ENCODE data around the gene TARS2.

The TARS2 gene

GRCh38 chr1:150516050-150516591 lies 28.9 kb downstream of the TARS2 start:
- DNase-seq (ENCODE audit: low spot score in 2 of 2): no peak
- ATAC-seq: peak; percentile 20
- H3K27ac Mint-ChIP-seq: peak overlapping the region; percentile 74
- H3K36me3 Mint-ChIP-seq: peaks cover 6% of the 10 kb centered on the region
- H3K4me3 Mint-ChIP-seq: peak overlapping the region; percentile 87
- H3K4me1 Mint-ChIP-seq: peaks cover 22% of the 10 kb centered on the region
- no peaks in the 10 kb centered on the region for H3K9me3 Mint-ChIP-seq

GRCh38 chr1:150516616-150517015 lies 29.4 kb downstream of the TARS2 start:
- peak overlapping the region; percentile 87 for H3K4me3 Mint-ChIP-seq
- peaks cover 6% of the 10 kb centered on the region for H3K36me3 Mint-ChIP-seq
- DNase-seq (ENCODE audit: low spot score in 2 of 2): no peak
- no peak overlapping the region for H3K27ac Mint-ChIP-seq
- H3K9me3 Mint-ChIP-seq: no peaks in the 10 kb centered on the region
- peaks cover 22% of the 10 kb centered on the region for H3K4me1 Mint-ChIP-seq
- no peak for ATAC-seq

GRCh38 chr1:150521196-150521968 lies 34.2 kb downstream of the TARS2 start:
- Mint-ChIP-seq H3K36me3 (no peaks in the 10 kb centered on the region), H3K9me3 (no peaks in the 10 kb centered on the region), H3K4me3 (no peak overlapping the region), H3K27ac (no peak overlapping the region), H3K4me1 (peaks cover 4% of the 10 kb centered on the region)
- ATAC-seq (no peak), DNase-seq (ENCODE audit: low spot score in 2 of 2) (no peak)

- ATAC-seq: no peak
- H3K9me3 Mint-ChIP-seq: no peaks in the 10 kb centered on the region
- no peak overlapping the region for H3K4me3 Mint-ChIP-seq
- no peaks in the 10 kb centered on the region for H3K36me3 Mint-ChIP-seq
- no peak overlapping the region for H3K27ac Mint-ChIP-seq
- no peak for DNase-seq (ENCODE audit: low spot score in 2 of 2)
- no peaks in the 10 kb centered on the region for H3K4me1 Mint-ChIP-seq
Measured at GRCh38 chr1:150525348-150525747, 38.1 kb downstream of the TARS2 start.

GRCh38 chr1:150528196-150528595 lies 41.0 kb downstream of the TARS2 start:
- H3K27ac Mint-ChIP-seq: no peak overlapping the region
- H3K4me1 Mint-ChIP-seq: peaks cover 7% of the 10 kb centered on the region
- no peak overlapping the region for H3K4me3 Mint-ChIP-seq
- DNase-seq (ENCODE audit: low spot score in 2 of 2) (no peak), ATAC-seq (no peak)
- no peaks in the 10 kb centered on the region for H3K9me3 Mint-ChIP-seq
- no peaks in the 10 kb centered on the region for H3K36me3 Mint-ChIP-seq

- ATAC-seq (no peak), DNase-seq (ENCODE audit: low spot score in 2 of 2) (no peak)
- Mint-ChIP-seq H3K9me3 (no peaks in the 10 kb centered on the region), H3K4me3 (no peak overlapping the region), H3K36me3 (no peaks in the 10 kb centered on the region), H3K27ac (no peak overlapping the region), H3K4me1 (peaks cover 7% of the 10 kb centered on the region)
Measured at GRCh38 chr1:150529017-150529416, 41.8 kb downstream of the TARS2 start.

- no peaks in the 10 kb centered on the region for H3K36me3 Mint-ChIP-seq
- H3K4me3 Mint-ChIP-seq: no peak overlapping the region
- peaks cover 7% of the 10 kb centered on the region for H3K4me1 Mint-ChIP-seq
- H3K27ac Mint-ChIP-seq: no peak overlapping the region
- ATAC-seq (no peak), DNase-seq (ENCODE audit: low spot score in 2 of 2) (no peak)
- H3K9me3 Mint-ChIP-seq: no peaks in the 10 kb centered on the region
Measured at GRCh38 chr1:150530491-150531159, 43.4 kb downstream of the TARS2 start.

- H3K4me3 Mint-ChIP-seq: no peak overlapping the region
- no peaks in the 10 kb centered on the region for H3K36me3 Mint-ChIP-seq
- ATAC-seq (no peak), DNase-seq (ENCODE audit: low spot score in 2 of 2) (no peak)
- no peak overlapping the region for H3K27ac Mint-ChIP-seq
- peaks cover 7% of the 10 kb centered on the region for H3K4me1 Mint-ChIP-seq
- H3K9me3 Mint-ChIP-seq: no peaks in the 10 kb centered on the region
Measured at GRCh38 chr1:150532860-150533259, 45.6 kb downstream of the TARS2 start.

GRCh38 chr1:150534002-150534401 lies 46.8 kb downstream of the TARS2 start:
- ATAC-seq: no peak
- no peaks in the 10 kb centered on the region for H3K36me3 Mint-ChIP-seq
- no peak overlapping the region for H3K27ac Mint-ChIP-seq
- H3K4me3 Mint-ChIP-seq: no peak overlapping the region
- H3K9me3 Mint-ChIP-seq: no peaks in the 10 kb centered on the region
- H3K4me1 Mint-ChIP-seq: peaks cover 7% of the 10 kb centered on the region
- DNase-seq (ENCODE audit: low spot score in 2 of 2): no peak

GRCh38 chr1:150535511-150536287 lies 48.5 kb downstream of the TARS2 start:
- peaks cover 7% of the 10 kb centered on the region for H3K4me1 Mint-ChIP-seq
- H3K4me3 Mint-ChIP-seq: no peak overlapping the region
- DNase-seq (ENCODE audit: low spot score in 2 of 2) (no peak), ATAC-seq (no peak)
- H3K36me3 Mint-ChIP-seq: no peaks in the 10 kb centered on the region
- no peaks in the 10 kb centered on the region for H3K9me3 Mint-ChIP-seq
- no peak overlapping the region for H3K27ac Mint-ChIP-seq

GRCh38 chr1:150536836-150537731 lies 49.9 kb downstream of the TARS2 start:
- DNase-seq (ENCODE audit: low spot score in 2 of 2): no peak
- Mint-ChIP-seq H3K4me1 (peaks cover 7% of the 10 kb centered on the region), H3K27ac (no peak overlapping the region)

GRCh38 chr1:150537732-150538684 lies 50.8 kb downstream of the TARS2 start:
- no peaks in the 10 kb centered on the region for H3K36me3 Mint-ChIP-seq
- H3K9me3 Mint-ChIP-seq: no peaks in the 10 kb centered on the region
- ATAC-seq (no peak), DNase-seq (ENCODE audit: low spot score in 2 of 2) (no peak)
- no peak overlapping the region for H3K4me3 Mint-ChIP-seq
- H3K27ac Mint-ChIP-seq: peak overlapping the region; percentile 23
- no peaks in the 10 kb centered on the region for H3K4me1 Mint-ChIP-seq

More at GRCh38 chr1:150536836-150537731, 49.9 kb downstream of the TARS2 start:
- no peak overlapping the region for H3K4me3 Mint-ChIP-seq
- no peak for ATAC-seq
- no peaks in the 10 kb centered on the region for H3K36me3 Mint-ChIP-seq
- no peaks in the 10 kb centered on the region for H3K9me3 Mint-ChIP-seq

GRCh38 chr1:150543500-150544143 lies 56.4 kb downstream of the TARS2 start:
- no peaks in the 10 kb centered on the region for H3K36me3 Mint-ChIP-seq
- H3K27ac Mint-ChIP-seq: no peak overlapping the region
- ATAC-seq (no peak), DNase-seq (ENCODE audit: low spot score in 2 of 2) (no peak)
- H3K4me3 Mint-ChIP-seq: no peak overlapping the region
- no peaks in the 10 kb centered on the region for H3K9me3 Mint-ChIP-seq
- H3K4me1 Mint-ChIP-seq: no peaks in the 10 kb centered on the region
